OCI-LY7 (cell line): ENCODE measurements around the gene PRIM2. TPM values are rescaled to one million over a fixed set of nuclear protein-coding genes. Genes with fewer than 3 reads are reported as not detected.
"Not testable (repeated sequence)": the region's sequence is repeated elsewhere in the genome, so short reads cannot be mapped to it uniquely, and the experiment has no call there.

ENCODE experiments used
- BruUV-seq: library from RNA; stranded (reverse); fragments of 400-500 nt; replicated peaks from 2 replicates; lab custom pipeline; 2021; lab: Mats Ljungman, UMichigan
- CTCF ChIA-PET: fragments of 300-600 bp; sonication (Branson Sonifier 250); formaldehyde crosslinking; loops from one replicate; lab custom pipeline; 2022; ENCODE audit warnings: antibody characterized with exemption; ENCODE audit not compliant: unreplicated experiment; lab: Charles Lee
- POLR2A ChIA-PET: fragments of 300-600 bp; sonication (Branson Sonifier 250); formaldehyde crosslinking; loops from one replicate; lab custom pipeline; 2022; ENCODE audit warnings: antibody characterized with exemption; lab: Charles Lee
- DNase-seq: peaks from one replicate; pipeline ENCODE4 v3.0.0-alpha.2; 2015; ENCODE audit warnings: low spot score
- H2AFZ ChIP-seq: fragments of 200-600 bp; sonication (generic), shearing (Covaris generic); 2 replicates; pipeline ENCODE4 v1.6.1; 2014; ENCODE audit warnings: mild to moderate bottlenecking, antibody characterized with exemption, low read length, moderate library complexity
- H3K27ac ChIP-seq: fragments of 200-600 bp; sonication (generic); 2 replicates; pipeline ENCODE4 v1.5.1; 2014; ENCODE audit warnings: mixed run types, low read depth, mild to moderate bottlenecking, moderate library complexity, low read length, inconsistent platforms; ENCODE audit not compliant: poor library complexity, severe bottlenecking
- H3K36me3 ChIP-seq: fragments of 200-600 bp; sonication (generic); 2 replicates; pipeline ENCODE4 v1.6.1; 2014; ENCODE audit warnings: mild to moderate bottlenecking, antibody characterized with exemption, low read length, moderate library complexity, mixed read lengths; ENCODE audit not compliant: insufficient read depth
- H3K4me1 ChIP-seq: fragments of 200-600 bp; sonication (generic); 2 replicates; pipeline ENCODE4 v1.5.1; 2014; ENCODE audit warnings: mild to moderate bottlenecking, low read length; ENCODE audit not compliant: insufficient read depth, poor library complexity, severe bottlenecking
- H3K4me2 ChIP-seq: fragments of 200-600 bp; sonication (generic); 2 replicates; pipeline ENCODE4 v1.6.1; 2014; ENCODE audit warnings: mild to moderate bottlenecking, low read length
- H3K4me3 ChIP-seq: fragments of 200-600 bp; sonication (generic); 2 replicates; pipeline ENCODE4 v1.5.1; 2014; ENCODE audit warnings: mild to moderate bottlenecking, low read depth, low read length; ENCODE audit not compliant: poor library complexity, severe bottlenecking
- H3K79me2 ChIP-seq: fragments of 200-600 bp; sonication (generic); 2 replicates; pipeline ENCODE4 v1.6.1; 2016; ENCODE audit warnings: low read depth, mild to moderate bottlenecking, low read length, moderate library complexity, mixed read lengths; ENCODE audit not compliant: insufficient read depth
- H3K9me2 ChIP-seq: fragments of 200-600 bp; sonication (generic); 2 replicates; pipeline ENCODE4 v1.6.1; 2016; ENCODE audit warnings: mild to moderate bottlenecking, low read length, mixed read lengths; ENCODE audit not compliant: insufficient read depth
- H3K9me3 ChIP-seq: fragments of 200-600 bp; sonication (generic); 2 replicates; pipeline ENCODE4 v1.6.1; 2014; ENCODE audit warnings: mild to moderate bottlenecking, mixed run types, low read length, mixed read lengths
- H4K20me1 ChIP-seq: fragments of 200-600 bp; sonication (generic); 2 replicates; pipeline ENCODE4 v1.6.1; 2014; ENCODE audit warnings: mild to moderate bottlenecking, antibody characterized with exemption, low read length, moderate library complexity, mixed read lengths; ENCODE audit not compliant: insufficient read depth
- EZH2phosphoT487 ChIP-seq: fragments of 200-600 bp; sonication (generic); IDR thresholded peaks from 2 replicates; pipeline ENCODE4 v1.6.1; 2018; ENCODE audit warnings: low read depth, borderline replicate concordance, mild to moderate bottlenecking, mixed run types, antibody characterized with exemption, low read length, moderate library complexity, mixed read lengths
- intact Hi-C: fragments of 100-400 bp; cut with micrococcal nuclease; formaldehyde crosslinking; loops from one replicate; pipeline ENCODE4 v1.10.0; 2022; ENCODE audit not compliant: unreplicated experiment
- total RNA-seq, 2 experiments: library from RNA; depleted of rRNA in 1 of 2; stranded (reverse); fragments of >200 nt in 1 of 2; shearing (Covaris generic) in 1 of 2; gene quantifications; 2 replicates each; pipeline ENCODE4 v1.2.3, GENCODE V29; 2014 to 2022
- TF ChIP-seq, protein P1 (sequence below): fragments of 200-600 bp; sonication (generic); conservative IDR thresholded peaks from 2 replicates; pipeline ENCODE4 v1.5.1; 2014; ENCODE audit warnings: mild to moderate bottlenecking, antibody characterized with exemption, low read length, moderate library complexity, mixed read lengths

The PRIM2 gene
- total RNA-seq, 2 experiments from 2014 or later, result 28.6 to 41.4 TPM

GRCh38 chr6:57329933-57330332 is 12.5 kb downstream of the PRIM2 start:
- ChIA-PET CTCF (no interaction called here), POLR2A (interaction anchor here (0.6 to 1.1 kb wide), 2 partner anchors 11 to 804 kb away, joined by 3 to 4 read pairs; no protein-coding TSS in a partner anchor)
- DNase-seq, result no peak
- peaks cover 46% of the 10 kb centered on the region for H3K79me2 ChIP-seq
- H2AFZ ChIP-seq, result no peak overlapping the region
- H3K4me1 ChIP-seq, result no peaks in the 10 kb centered on the region
- BruUV-seq, result no TSS peak
- no peaks in the 10 kb centered on the region for H3K9me2 ChIP-seq
- H3K4me3 ChIP-seq, result no peak overlapping the region
- H3K4me2 ChIP-seq, result no peak overlapping the region
- H3K9me3 ChIP-seq, result peaks cover 51% of the 10 kb centered on the region; the same call in 1 of the 2 replicates
- peaks cover 98% of the 10 kb centered on the region for H3K36me3 ChIP-seq
- H3K27ac ChIP-seq, result no peak overlapping the region
- TF ChIP-seq EZH2phosphoT487, result no peak
- TF ChIP-seq, protein P1, sequence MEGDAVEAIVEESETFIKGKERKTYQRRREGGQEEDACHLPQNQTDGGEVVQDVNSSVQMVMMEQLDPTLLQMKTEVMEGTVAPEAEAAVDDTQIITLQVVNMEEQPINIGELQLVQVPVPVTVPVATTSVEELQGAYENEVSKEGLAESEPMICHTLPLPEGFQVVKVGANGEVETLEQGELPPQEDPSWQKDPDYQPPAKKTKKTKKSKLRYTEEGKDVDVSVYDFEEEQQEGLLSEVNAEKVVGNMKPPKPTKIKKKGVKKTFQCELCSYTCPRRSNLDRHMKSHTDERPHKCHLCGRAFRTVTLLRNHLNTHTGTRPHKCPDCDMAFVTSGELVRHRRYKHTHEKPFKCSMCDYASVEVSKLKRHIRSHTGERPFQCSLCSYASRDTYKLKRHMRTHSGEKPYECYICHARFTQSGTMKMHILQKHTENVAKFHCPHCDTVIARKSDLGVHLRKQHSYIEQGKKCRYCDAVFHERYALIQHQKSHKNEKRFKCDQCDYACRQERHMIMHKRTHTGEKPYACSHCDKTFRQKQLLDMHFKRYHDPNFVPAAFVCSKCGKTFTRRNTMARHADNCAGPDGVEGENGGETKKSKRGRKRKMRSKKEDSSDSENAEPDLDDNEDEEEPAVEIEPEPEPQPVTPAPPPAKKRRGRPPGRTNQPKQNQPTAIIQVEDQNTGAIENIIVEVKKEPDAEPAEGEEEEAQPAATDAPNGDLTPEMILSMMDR, result no peak
- intact Hi-C loops, result no loop called here
- H4K20me1 ChIP-seq, result no peaks in the 10 kb centered on the region

DNA sequence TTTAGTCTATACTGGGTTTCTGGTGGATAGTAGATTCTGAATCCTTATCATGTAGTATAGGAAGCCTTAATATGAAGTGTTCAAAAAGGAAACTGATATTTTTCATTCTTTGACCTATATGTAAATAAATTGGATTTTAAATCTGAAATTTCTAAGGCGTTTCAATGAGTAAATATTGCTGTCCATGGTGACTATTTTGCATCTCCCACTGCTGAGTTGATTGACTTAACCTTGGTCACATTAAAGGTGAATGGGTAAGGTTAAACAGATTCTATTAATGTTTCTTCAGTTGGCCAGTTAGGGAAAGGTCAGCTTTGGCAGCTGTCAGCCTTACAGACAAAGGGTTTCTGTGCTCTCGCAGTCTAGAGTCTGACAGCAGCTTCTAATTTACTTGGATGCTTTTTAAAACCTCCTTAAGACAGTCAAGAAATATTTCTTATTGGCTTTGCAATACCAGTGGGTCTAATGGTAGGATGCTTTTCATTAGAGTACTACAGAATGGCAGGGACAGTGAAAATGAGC is 24.8 kb downstream of the PRIM2 start:
- intact Hi-C loops, result no loop called here
- Histone ChIP-seq H3K79me2 (no peaks in the 10 kb centered on the region), H3K9me3 (no peaks in the 10 kb centered on the region), H3K4me1 (no peaks in the 10 kb centered on the region), H3K4me2 (no peak overlapping the region), H3K4me3 (no peak overlapping the region), H3K27ac (no peak overlapping the region), H3K36me3 (peaks cover 5% of the 10 kb centered on the region; the same call in 1 of the 2 replicates), H2AFZ (no peak overlapping the region), H4K20me1 (no peaks in the 10 kb centered on the region), H3K9me2 (no peaks in the 10 kb centered on the region)
- ChIA-PET CTCF (no interaction called here), POLR2A (no interaction called here)
- no TSS peak for BruUV-seq
- no peak for DNase-seq
- TF ChIP-seq, protein P1, result no peak
- TF ChIP-seq EZH2phosphoT487, result no peak

DNA sequence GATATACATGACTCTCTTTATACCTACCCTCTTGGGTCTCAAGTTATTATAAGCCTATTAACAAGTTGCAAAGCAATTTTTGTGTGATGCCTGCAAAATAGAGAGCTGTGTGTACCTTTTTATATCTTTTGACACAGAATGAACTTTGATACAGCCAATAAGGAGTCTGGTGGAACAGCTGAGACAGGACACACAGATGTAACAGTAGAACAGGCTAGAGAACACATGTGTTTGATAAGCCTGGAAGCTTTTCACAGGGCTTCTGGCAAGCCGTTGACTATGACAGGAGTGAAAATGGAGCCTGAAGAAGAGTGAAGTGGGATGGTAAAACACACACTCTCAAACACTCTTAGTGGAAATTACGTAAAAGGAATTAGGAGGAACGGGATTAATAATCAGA is 25.9 kb downstream of the PRIM2 start:
- CTCF ChIA-PET, H3K36me3 ChIP-seq, H3K9me3 ChIP-seq, BruUV-seq, H3K79me2 ChIP-seq, H3K4me2 ChIP-seq, DNase-seq, H3K4me3 ChIP-seq, intact Hi-C loops, H3K9me2 ChIP-seq, H2AFZ ChIP-seq, H3K4me1 ChIP-seq, H4K20me1 ChIP-seq, H3K27ac ChIP-seq: not testable (repeated sequence)
- POLR2A ChIA-PET, result interaction anchor here (0.5 kb wide), 1 partner anchor 60 kb away, joined by 4 read pairs; no protein-coding TSS in a partner anchor

GRCh38 chr6:57346715-57347114 is 29.3 kb downstream of the PRIM2 start:
- H2AFZ ChIP-seq, H3K4me3 ChIP-seq, BruUV-seq, CTCF ChIA-PET, H3K4me2 ChIP-seq, H3K27ac ChIP-seq, H3K9me3 ChIP-seq, DNase-seq, intact Hi-C loops, H3K9me2 ChIP-seq, H3K4me1 ChIP-seq, POLR2A ChIA-PET, H4K20me1 ChIP-seq, H3K79me2 ChIP-seq, H3K36me3 ChIP-seq: not testable (repeated sequence)

GRCh38 chr6:57347597-57347996 is 30.2 kb downstream of the PRIM2 start:
- CTCF ChIA-PET, H3K4me3 ChIP-seq, H3K4me2 ChIP-seq, DNase-seq, H3K9me2 ChIP-seq, H3K4me1 ChIP-seq, H3K79me2 ChIP-seq, H3K27ac ChIP-seq, H4K20me1 ChIP-seq, H2AFZ ChIP-seq, POLR2A ChIA-PET, H3K9me3 ChIP-seq, BruUV-seq, H3K36me3 ChIP-seq, intact Hi-C loops: not testable (repeated sequence)
